ENCODE results near the gene IGF1R.

GRCh38 chr15:98614681-98615080 lies 33.7 kb upstream of the IGF1R start:
- TF ChIP-seq CTCF (IDR thresholded peaks at IDR 0.05) (no peak), POLR2A (IDR thresholded peaks at IDR 0.05) (no peak)

Data from adrenal gland (tissue), 5 donors.